NCI-H2227 (cell line): ENCODE results near the gene SHC1.
"Not testable (repeated sequence)": the region's sequence is repeated elsewhere in the genome, so short reads cannot be mapped to it uniquely, and the experiment has no call there.

Experiments
- DNase-seq: peaks from one replicate; lab custom pipeline; 2025; ENCODE audit not compliant: unreplicated experiment; lab: John Stamatoyannopoulos, UW

The SHC1 gene

GRCh38 chr1:154996966-154997701 is 26.6 kb upstream of the SHC1 start:
- no peak for DNase-seq

GRCh38 chr1:154995301-154995983 is 24.9 kb upstream of the SHC1 start:
- peak; percentile 78 for DNase-seq

GRCh38 chr1:154994591-154994990 is 24.0 kb upstream of the SHC1 start:
- DNase-seq: no peak

- DNase-seq: no peak
These were observed 23.7 kb upstream of the SHC1 start for GRCh38 chr1:154994269-154994587.

GRCh38 chr1:154993572-154994268 is 23.2 kb upstream of the SHC1 start, which contains the start of gene LENEP:
Gene LENEP (plus strand): TSS chr1:154993586. CDS start chr1:154993608, 22 bp downstream.
- DNase-seq: no peak

- DNase-seq: no peak
These were observed 22.4 kb upstream of the SHC1 start for GRCh38 chr1:154992721-154993571.

- no peak for DNase-seq
These were observed 19.7 kb upstream of the SHC1 start for GRCh38 chr1:154990276-154990675.

GRCh38 chr1:154989195-154989860 is 18.8 kb upstream of the SHC1 start:
- DNase-seq: no peak

- DNase-seq: no peak
These were observed 17.8 kb upstream of the SHC1 start for GRCh38 chr1:154988058-154988954.

- DNase-seq: no peak
These were observed 16.8 kb upstream of the SHC1 start for GRCh38 chr1:154987326-154987725.

GRCh38 chr1:154986736-154987135 is 16.2 kb upstream of the SHC1 start:
- not testable (repeated sequence) for DNase-seq

- no peak for DNase-seq
These were observed 13.4 kb upstream of the SHC1 start for GRCh38 chr1:154983776-154984466.

GRCh38 chr1:154982897-154983648 is 12.5 kb upstream of the SHC1 start, which contains the start of gene FLAD1:
Gene FLAD1 (plus strand): TSS chr1:154983344. CDS start chr1:154983695, 351 bp downstream.
- DNase-seq: peak; percentile 99

GRCh38 chr1:154982341-154982740 is 11.8 kb upstream of the SHC1 start:
- DNase-seq: no peak

- DNase-seq: no peak
These were observed 7.8 kb upstream of the SHC1 start for GRCh38 chr1:154978360-154978759.

GRCh38 chr1:154977762-154978161 is 7.2 kb upstream of the SHC1 start:
- DNase-seq: not testable (repeated sequence)

- DNase-seq: peak; percentile 26
These were observed 5.0 kb upstream of the SHC1 start for GRCh38 chr1:154975409-154976059.
